AG08395 (cell line): ENCODE measurements around the gene SLCO1B3.

Experiments
- DNase-seq: peaks from one replicate; pipeline ENCODE4 v3.0.0; 2012; ENCODE audit warnings: mixed read lengths, low spot score

Gene SLCO1B3

DNA sequence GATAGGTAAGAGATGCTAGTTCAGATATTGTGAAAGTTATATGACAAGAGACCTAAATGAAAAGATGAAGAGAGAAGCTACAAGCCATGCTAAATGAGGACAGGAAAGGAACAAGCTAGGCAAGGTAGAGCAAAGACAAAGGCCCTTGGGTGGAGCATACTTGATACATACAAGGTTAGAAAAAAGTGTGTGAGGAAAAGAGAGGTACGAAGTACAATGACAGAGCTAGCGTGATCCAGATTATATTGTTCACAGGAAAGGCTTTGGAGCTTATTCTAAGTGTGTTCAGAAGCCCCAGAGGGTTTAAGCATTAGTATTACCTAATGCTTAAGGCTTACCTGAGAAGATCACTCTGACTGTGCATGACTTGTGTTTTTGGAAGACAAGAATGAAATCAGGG lies 75.0 kb downstream of the SLCO1B3 start:
- DNase-seq, result no peak

GRCh38 chr12:20917269-20917668 lies 106.8 kb downstream of the SLCO1B3 start:
- DNase-seq, result no peak

GRCh38 chr12:20917819-20918218 lies 107.3 kb downstream of the SLCO1B3 start:
- DNase-seq, result no peak

DNA sequence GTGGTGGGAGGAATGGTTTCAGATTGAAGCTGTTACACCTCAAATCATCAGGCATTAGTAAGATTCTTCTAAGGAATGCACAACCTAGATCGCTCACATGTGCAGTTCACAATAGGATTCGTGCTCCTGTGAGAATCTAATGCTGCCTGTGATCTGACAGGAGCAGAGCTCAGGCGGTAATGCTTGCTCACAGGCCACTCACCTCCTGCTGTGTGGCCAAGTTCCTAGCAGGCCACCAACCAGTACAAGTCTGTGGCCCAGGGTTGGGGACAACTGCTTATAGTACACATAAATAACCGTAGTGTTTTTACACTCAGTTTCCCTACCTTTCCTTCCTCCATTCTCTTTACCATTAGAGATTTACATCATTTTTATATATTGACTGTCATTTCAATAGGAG lies 121.4 kb downstream of the SLCO1B3 start:
- no peak for DNase-seq

GRCh38 chr12:20946732-20947131 lies 136.2 kb downstream of the SLCO1B3 start:
- DNase-seq, result no peak

DNA sequence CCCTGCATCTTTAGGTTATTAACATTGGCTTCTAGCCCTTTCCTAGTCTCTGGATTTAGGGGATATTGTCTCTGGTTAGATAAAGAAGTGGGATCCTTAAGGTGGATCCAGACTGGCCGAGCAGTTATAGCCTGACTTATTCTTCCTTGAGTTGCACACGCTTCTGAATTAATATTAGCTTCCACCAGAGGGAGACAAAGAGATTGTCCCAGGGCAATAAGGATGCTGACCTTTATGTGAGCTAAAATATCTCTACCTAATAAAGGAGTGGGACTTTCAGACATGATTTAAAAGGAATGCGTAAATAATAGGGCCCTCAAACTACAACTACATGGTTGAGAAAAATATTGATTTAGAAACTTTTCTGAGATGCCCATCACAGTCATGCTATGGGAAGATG lies 139.7 kb downstream of the SLCO1B3 start:
- DNase-seq, result no peak

- DNase-seq, result no peak
These were observed 152.8 kb downstream of the SLCO1B3 start for GRCh38 chr12:20963303-20963702.

- no peak for DNase-seq
These were observed 153.3 kb downstream of the SLCO1B3 start for GRCh38 chr12:20963762-20964161.
